Measurements from ENCODE around the gene SIM2.

DNA sequence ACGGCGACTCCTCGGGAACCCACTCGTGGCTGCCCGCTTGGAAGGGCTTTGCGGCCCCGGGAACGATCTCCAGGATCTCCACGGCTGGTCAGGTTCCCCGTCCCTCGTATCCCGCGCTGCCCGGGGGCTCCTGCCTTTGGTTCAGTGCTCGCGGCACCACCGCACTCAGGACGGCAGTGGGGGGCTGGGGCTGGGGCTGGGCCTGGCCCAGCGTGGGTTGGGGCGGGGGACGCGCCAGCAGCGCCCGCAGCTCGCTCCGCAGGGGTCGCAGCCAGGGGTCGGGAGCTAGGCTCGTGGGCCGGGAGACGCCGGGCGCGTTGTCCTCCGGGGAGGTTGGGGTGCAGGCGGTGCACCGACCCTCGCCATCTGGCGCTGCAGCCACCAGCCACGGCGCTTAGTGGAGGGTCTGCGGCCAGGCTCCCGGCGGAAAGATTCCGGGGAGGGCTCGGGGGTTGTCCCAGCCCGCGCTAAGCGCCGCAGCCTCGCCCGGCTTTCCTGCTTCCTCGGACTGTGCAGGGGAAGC, 8.9 kb downstream of the SIM2 start:
- TF ChIP-seq EZH2 (IDR thresholded peaks at IDR 0.05): no peak
- TF ChIP-seq POLR2AphosphoS5 (IDR thresholded peaks at IDR 0.05; ENCODE audit: borderline replicate concordance, low read depth, low read length): no peak

Data from SK-N-MC (cell line).